HCEC 1CT (cell line): ENCODE measurements around the gene PTPRCAP.

ENCODE experiments used
- DNase-seq: peaks from one replicate; pipeline ENCODE4 v3.0.0-alpha.2; 2017

PTPRCAP gene

DNA sequence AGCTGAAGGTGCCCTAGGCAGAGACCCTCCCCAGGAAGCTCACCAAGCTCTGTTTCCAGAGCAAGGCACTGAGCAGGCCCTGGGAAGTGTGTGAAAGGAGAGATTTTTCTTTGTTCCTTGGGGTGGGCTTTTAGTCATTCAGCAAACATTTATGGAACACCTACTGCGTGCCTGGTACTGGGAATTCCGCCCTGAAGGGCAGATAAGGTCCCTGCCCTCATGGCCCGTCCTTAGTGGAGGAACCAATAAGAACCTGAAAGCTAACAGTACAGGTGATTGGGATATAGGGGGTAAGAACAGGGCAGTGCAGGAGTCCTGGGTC lies 27.7 kb upstream of the PTPRCAP start:
- no peak for DNase-seq

DNA sequence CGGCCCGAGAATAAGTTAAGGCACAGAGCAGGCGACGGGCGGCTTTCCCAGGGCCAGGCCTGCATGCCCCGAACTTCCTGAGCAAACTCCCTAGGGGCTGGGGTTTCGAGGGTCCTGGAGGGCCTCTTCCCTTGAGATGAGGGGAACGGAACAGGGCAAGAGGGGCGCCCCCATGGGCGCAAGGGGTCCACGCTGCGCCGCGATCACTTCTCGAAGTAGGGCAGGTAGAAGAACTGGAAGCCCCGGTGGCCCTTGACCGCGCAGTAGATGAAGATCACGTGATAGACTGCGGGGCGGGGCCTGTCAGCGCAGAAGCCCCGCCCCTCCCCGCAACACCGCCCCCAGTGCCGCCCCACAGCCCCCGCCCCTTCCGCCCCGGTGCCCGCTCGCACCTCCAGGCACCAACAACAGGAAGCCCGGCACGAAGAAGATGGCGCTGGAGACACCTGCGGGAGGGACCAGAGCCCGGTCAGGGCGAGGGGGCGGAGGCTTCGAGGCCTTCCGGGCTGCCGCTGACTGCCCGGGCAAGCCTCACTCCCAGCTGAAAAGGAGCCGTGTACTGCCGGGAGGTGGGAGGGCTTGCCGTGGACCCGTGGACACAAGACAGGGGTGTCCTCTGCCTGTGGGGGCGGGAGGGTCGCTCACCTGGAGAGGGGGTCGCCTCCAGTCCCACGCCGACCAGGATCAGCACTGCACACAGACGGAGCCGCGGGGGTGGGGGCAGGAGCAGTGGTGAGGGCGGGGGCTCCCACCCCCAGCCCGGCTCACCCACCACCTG lies 27.1 kb upstream of the PTPRCAP start:
- peak; percentile 72 for DNase-seq

DNA sequence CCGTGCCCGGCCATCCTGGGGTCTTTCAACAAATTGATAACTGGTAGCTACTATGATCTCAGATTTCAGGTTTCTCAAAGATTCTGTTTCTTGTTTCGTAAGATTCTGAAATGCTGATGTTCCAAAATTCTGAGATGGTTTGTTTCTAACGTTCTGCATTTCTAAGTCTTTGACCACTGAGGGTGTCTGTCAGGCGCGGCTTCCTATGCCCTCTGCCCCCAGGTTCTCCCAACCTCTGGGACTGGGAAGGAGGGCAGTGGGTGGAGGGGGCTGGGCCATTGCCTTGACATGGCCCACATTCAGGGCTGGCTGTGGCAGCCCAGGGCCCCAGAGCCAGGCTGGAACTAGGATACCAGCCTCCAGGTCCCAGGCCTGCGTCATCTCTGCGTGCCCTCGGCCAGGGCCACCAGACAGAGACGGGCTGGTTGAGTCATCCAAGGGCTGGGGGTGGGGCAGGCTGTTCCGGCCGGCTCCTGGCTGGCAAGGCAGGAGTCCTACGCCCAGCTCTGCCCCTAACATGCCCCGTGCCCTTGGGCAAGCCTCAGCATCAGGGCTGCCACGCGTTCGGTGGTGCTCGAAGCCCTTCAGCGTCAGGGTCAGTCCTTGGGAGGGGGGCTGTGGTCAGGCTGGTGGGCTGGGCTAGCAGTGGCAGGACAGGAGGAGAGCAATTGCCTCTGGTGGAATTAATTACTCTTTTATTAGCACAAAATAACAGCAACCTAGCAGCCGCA lies 26.4 kb upstream of the PTPRCAP start:
- DNase-seq: no peak

DNA sequence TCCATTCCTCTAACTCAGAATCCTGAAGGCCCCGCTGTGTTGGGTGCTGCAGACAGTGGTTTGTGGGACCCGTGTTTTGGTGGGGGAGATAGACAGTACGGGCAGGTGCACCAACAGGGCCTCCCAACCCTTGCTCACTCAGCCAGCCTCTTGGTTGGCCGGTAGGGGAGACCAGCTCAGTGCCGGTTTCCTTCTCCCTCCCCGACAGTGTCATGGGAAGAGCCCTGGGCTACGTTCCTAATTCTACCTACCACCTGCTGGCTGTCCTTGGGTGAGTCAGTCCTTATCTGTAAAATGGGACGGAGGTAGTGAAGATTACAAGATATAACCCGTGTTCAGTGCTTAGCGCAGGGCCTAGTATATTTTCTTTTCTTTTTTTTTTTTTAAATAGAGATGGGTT lies 25.7 kb upstream of the PTPRCAP start:
- no peak for DNase-seq

DNA sequence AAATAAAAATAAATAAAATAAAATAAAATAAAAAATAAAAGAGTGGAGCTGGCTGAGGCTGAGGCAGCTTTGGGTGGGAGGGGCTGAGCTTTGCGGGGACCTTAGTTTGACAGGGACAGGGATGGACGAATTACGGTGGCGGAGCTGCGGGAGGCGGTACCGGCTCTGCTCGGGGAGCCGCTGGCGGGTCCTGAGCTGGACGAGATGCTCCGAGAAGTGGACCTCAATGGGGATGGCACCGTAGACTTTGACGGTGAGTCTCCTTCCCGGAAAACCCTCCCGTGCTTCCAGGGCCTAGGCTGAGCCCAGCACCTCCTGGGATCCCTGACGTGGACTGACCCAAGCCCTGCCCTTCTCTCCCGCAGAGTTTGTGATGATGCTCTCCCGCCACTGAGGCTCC lies 20.8 kb upstream of the PTPRCAP start:
- DNase-seq: no peak

DNA sequence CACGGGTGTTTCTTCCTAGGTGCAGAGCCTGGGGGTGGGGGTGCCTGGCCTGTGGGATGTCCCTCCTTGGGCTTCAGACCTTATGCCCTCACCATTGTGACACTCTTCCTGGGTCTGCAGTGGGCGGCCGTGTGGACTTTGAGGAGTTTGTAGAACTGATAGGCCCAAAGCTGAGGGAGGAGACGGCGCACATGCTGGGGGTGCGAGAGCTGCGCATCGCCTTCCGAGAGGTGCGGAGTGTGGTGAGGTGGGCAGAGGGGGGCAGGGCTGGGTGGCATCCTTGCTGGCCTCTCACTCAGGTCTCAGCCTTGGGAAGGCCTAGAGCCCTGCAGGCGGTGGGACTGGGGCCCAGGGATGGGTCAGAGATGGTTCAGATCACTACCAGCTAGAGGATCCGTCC lies 20.0 kb upstream of the PTPRCAP start:
- no peak for DNase-seq

DNA sequence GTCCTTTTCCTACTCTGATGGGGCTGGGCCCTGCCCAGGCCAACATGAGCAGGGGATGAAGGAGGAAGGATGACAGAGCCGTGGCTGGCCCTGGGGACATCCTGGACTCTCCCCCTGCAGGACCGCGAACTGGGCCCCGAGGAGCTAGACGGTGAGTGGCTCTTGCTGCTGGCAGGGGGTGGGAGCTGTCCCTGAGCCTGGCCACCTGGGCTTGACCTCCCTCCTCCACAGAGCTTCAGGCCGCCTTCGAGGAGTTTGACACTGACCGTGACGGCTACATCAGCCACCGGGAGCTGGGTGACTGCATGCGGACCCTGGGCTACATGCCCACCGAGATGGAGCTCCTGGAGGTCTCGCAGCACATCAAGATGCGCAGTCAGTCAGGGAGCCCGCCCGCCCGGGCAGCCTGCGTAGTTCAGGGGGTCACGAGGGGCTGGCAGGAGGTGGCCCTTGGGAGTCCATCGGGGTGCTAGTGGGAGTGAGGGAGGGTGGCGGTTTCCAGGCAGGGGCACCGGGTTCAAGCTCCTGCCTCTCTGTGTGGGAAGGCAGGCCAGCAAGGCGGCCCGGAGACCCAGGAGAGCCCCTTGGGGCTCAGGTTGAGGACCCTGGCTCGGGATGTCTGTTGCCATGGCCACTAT lies 18.7 kb upstream of the PTPRCAP start:
- DNase-seq: no peak

DNA sequence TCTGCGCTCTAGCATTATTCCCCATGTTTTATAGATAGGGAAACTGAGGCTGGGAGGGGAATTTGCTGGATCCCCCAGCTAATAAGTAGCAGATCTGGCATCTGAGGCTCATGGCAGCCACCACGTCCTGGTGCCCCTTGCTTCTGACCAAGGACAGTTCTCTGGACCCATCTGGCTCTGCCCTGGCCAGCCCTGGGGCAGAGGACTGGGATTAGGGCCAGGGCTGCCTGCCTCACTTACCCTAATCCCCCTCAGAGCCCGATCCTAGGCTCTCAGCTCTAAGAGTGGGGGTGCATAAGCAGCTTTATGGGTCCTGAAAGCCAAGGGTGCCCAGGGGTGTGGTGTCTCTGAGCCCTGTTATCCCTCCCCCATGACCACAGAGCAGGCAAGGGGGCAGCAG lies 17.6 kb upstream of the PTPRCAP start, which contains the start of gene CABP4:
Gene CABP4 (plus strand): TSS at position 301 of the 400 bp plus-strand sequence. CDS start 70 bp downstream, at position 371.
- DNase-seq: no peak

DNA sequence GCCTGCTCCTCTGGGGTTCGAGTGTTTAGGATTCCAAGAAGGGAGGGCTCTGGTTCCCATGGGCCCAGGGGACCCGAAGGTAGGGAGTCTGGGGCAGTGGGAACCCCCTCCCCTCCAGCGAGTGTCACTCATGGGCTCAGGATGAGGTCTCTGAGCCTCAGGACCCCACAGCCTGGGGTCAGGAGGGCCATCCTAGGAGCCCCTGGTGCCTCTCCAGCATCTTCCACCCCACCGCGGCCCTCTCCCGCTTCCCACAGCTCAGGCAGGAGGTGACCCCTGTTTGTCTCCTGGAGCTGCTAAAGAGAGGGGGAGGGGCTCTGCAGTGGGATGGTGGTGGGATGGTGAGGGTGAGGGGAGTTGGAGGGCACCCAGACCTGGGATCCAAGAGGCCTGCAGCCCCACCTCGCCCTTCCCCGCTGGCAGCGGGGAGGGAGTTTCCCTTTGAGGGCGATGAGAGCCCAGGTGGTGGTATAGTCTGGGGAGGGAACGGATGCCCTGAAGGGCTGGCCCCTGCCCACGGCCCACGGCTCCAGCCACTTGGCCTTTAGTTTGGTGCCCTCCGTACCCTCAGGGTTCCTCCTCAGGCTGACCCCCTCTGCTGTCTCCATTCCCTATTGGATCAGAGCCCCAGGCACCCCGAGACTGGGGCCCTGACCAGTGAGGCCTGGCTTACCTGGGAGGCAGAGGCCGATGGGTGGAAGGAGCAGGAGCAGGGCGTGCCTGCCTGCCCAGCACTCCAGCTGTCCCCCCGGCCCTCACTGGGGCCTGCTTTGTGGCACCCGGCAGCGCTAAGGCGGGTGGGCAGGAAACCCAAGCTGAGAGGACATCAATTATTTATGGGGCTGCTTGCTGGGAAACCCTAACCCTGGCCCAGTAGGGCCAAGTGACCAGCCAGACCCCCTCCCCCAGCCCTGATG lies 16.6 kb upstream of the PTPRCAP start:
- no peak for DNase-seq

DNA sequence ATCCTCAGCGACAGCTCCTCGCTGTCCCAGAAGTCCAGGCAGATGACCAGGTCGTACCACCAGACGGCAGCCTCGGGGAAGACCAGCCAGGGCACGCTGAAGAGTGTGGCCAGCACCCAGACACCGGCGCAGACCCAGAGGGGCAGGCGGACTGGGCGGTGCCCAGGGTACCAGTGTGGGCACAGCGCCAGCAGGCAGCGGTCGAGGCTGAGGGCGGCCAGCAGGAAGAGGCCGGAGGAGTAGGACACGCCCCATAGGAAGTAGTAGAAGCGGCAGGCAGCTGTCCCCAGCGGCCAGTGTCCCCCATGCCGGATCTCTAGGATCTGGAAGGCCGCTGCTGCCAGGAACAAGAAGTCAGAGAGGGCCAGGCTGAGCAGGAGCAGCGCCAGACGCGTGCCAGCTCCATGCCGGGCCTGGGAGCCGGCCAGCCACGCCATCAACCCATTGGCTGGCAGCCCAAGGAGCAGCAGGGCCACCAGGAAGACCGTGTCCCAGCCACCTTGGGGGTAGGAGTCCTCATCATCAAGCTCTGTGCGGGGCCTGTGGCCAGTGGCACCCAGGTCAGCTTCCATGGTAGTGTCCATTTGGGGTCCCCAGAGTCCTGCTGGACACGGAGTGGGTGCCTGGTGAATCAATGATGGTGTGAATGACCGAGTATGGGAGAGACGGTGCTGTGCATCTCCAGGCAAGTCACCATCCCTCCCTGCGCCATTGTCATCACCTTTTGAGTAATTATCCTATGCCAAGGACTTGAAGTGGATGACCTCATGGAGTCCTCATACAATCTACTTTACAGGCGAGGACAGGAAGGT lies 14.9 kb upstream of the PTPRCAP start, which contains the start of gene GPR152:
Gene GPR152 (minus strand): TSS at position 589 of the 812 bp plus-strand sequence. CDS start 5 bp downstream, at position 584.
- DNase-seq: no peak

DNA sequence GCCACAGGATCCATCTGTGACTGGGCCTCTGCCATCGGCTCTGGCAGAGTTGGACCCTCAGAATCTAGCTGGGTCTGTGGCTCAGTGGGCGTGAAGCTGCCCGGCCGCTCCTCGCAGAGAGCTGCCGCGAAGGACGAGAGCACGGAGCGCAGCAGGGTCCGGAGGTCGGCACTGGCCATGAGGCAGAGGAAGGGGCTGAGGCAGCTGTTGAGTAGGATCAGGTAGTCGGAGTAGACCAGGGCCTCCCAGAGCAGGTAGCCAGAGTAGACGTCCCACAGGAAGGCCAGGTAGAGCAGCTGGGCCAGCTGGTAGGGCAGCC lies 14.1 kb upstream of the PTPRCAP start:
- no peak for DNase-seq

DNA sequence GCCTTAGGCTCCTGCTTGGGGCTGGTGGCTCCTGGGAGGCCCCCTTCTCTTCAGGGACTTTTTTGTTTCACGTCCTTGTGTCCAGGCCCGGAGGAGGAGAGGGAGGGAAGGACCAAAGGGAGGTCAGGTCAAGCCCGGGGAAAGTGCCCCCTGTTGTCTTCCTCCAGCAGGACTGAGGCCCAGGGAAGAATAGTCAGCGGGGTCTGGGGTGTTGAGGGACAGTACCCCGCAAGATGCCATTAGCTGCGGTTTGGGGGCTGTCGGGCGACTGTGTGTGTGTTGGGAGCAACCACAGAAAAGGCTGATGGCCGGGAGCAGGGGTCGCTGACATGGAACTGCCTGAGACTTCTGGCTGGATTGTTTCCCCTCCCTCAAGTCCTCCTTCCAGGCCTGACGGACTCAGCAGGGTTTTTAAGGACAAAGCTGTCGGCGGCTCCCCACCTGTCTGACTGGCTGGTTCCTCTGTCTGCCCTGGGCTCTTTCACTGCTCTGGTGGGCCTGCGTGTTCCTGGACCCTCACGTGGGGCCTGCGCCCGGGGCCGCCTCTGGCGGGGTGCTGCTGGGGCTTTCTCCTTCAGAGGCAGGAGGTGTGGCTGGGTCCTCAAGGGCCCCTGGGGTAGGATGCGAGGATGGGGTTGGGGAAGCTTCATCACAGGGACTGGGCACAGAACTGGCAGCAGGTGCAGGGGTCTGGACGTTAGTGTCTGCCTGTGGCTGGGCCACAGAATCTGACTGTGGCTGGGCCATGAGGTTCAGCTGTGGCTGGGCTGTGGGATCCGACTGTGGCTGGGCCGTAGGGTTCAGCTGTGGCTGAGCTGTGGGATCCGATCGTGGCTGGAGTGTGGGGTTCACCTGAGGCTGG lies 13.5 kb upstream of the PTPRCAP start:
- DNase-seq: no peak

DNA sequence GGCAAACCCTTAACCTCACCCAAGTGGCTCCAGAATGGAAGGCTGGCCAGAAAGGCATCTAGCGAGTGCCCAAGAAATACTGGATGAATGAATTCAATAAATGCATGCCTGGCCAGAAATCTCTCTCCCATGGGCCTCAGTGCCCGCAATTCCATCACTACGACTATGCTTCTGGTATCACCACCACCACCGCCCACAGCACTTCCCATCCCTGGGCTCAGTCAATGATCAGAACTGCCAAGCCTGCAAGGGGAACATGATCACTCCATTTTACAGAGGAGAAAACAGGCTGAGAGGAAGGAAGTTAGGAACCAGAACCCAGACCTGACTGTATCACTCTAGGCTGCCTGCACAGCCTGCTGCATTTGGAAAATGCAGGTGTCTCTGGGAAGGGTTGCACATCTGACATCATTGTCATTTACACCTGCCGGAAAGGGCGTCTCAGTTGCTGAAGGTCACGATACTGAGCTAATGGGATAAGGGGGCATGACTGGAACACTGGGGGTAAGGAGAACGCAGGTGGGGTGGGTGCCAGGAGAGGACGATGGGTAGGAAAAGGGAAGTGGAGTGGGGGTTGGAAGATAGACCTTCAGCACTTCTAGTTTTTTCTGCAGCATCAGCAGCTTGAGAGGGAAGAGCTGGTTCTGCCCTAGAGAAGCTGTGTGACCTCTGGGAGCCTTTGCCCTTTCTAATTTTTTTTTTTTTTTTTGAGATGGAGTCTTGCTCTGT lies 11.8 kb upstream of the PTPRCAP start:
- no peak for DNase-seq

DNA sequence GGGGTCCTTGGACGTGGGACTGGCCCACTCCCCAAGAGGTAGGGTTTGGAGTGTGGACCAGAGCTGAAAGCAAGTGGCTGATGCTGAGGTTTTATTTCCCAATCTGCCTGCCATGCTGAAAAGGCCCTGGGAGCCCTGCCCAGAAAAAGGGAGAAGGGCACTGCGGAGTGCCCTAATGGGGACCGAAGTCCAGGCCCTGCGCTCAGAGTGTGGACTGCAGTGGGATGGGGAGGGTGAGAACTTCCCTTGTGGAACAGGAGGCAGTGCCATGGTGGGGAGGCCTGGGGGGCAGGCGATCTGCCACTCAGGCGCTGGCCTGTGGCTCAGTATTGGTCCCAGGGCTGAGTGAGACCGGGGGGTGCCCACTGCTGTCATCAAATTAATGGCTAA lies 10.7 kb upstream of the PTPRCAP start:
- no peak for DNase-seq

DNA sequence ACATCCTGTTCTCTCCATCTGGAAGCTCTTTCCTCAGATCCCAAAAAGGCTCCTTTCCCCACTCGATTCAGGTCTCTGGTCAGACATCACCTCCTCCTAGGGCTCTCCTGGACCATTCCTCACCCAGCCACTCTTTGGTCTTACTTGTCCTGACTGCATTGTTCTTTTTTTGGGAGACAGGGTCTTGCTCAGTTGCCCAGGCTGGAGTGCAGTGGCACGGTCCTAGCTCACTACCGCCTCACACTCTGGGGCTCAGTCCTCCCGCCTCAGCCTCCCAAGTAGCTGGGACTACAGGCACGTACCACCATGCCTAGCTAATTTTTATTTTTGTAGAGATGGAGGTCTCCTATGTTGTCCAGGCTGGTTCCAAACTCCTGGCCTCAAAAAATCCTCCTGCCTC lies 8.0 kb upstream of the PTPRCAP start:
- DNase-seq: no peak

DNA sequence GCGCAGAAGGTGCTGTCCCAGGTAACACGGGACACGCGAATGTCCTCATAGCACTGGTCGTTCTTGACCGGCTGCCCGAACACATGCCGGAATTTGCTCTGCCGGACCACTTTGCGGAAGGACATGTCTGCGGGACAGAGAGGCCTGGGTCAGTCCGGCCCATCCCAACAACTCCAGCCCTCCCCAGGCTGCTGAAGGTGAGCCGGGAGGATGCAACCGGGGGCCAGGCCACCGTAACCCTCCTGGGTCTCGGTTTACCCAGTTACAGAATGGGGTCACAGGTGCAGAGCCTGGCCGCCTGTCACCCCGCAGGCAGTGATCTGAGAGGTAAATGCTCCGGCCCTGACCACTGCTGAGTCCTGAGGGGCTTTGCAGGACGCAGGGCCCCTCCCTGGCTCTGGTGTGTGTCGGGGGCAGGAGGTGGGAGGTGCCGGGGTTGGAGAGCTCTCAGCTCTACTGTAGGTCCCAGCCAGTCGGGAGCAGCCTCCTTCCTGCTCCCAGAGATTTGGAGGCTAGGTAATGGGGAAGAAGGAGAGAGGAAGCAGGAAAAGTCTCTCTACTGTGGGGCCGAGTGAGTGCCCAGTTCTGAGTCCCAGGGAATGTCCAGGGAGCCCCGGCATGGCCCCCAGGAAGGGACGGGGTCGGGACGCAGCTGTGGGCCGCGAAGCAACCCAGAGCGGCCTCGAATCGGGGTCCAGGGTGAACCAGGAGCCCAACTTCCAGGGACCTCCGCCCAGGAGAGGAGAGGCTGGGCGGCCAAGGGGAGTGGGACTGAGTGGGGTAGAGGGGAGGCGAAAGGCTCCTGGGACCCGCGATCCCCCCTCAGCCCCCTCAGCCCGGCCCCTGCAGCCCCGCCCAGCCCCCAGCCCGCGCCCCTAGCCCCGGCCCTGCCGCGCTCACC lies 5.3 kb upstream of the PTPRCAP start:
- no peak for DNase-seq

DNA sequence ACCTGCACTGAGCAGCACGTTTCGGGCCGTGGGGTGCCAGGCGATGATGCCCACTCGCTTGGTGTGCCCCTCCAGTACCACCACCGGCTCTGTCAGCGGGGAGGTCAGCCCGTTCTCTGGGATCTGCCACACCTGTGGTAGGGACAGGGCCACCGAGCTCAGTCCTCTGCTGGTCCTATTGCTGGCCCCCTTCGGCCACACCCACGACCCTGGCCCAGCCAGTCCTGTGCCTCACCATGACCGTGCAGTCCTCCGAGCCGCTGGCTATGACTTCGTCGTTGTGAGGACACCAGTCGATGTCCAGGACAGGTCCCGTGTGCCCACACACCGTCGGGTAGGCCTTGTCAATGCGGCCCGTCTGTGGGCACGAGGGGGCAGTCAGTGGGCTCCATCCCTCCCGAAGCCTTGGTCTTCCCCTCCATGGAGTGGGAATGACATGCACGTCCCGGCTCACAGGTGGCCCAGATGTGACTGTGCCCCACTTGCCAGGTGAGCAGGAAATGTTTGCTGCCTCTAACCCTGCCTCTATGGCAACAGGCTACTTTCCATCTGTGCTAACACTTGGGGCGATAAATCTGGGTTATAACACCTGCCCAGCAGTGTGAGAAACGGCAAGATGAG lies 4.4 kb upstream of the PTPRCAP start:
- DNase-seq: no peak

DNA sequence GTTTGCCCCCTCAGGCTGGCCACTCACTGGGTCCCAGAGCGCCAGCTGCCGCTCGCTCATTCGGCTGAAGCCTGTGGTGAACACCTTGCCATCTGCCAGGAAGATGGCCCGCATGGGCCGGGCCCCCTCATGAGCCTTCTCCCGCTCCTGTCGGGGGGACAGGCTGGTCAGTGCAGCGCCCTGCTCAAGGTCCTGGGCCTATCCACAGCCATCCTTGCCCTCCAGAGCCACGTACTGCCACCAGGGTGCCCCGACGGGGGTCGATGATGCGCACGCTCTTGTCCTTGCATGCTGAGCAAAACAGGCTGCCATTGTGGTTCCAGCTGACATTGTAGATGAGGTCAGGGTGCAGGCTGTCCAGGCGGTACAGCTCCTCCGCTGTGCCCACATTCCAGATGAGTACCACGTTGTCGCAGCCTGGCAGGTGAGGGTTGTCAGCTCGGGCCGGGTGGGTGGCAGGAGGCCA lies 3.6 kb upstream of the PTPRCAP start:
- no peak for DNase-seq
